ENCODE measurements around the gene ATF7IP2.
"Not testable (repeated sequence)": the region's sequence is repeated elsewhere in the genome, so short reads cannot be mapped to it uniquely, and the experiment has no call there.

ATF7IP2 gene, protein sequence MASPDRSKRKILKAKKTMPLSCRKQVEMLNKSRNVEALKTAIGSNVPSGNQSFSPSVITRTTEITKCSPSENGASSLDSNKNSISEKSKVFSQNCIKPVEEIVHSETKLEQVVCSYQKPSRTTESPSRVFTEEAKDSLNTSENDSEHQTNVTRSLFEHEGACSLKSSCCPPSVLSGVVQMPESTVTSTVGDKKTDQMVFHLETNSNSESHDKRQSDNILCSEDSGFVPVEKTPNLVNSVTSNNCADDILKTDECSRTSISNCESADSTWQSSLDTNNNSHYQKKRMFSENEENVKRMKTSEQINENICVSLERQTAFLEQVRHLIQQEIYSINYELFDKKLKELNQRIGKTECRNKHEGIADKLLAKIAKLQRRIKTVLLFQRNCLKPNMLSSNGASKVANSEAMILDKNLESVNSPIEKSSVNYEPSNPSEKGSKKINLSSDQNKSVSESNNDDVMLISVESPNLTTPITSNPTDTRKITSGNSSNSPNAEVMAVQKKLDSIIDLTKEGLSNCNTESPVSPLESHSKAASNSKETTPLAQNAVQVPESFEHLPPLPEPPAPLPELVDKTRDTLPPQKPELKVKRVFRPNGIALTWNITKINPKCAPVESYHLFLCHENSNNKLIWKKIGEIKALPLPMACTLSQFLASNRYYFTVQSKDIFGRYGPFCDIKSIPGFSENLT

GRCh38 chr16:10385725-10386516 lies at the start of gene ATF7IP2:
Gene ATF7IP2 (plus strand): TSS chr16:10386061. CDS start chr16:10430621, 44,560 bp downstream.
- DNase-seq (ENCODE audit: extremely low spot score): peak; percentile 92
- POLR2A ChIA-PET: interaction anchor here (1.0 to 1.5 kb wide), 3 partner anchors 9 to 18 kb away, joined by 3 to 4 read pairs (median 3); no protein-coding TSS in a partner anchor
- CTCF ChIA-PET: no interaction called here
- TF ChIP-seq L3MBTL2 (conservative IDR thresholded peaks at IDR 0.05): peak; percentile 68
- TF ChIP-seq ARNT (IDR thresholded peaks at IDR 0.05): no peak

DNA sequence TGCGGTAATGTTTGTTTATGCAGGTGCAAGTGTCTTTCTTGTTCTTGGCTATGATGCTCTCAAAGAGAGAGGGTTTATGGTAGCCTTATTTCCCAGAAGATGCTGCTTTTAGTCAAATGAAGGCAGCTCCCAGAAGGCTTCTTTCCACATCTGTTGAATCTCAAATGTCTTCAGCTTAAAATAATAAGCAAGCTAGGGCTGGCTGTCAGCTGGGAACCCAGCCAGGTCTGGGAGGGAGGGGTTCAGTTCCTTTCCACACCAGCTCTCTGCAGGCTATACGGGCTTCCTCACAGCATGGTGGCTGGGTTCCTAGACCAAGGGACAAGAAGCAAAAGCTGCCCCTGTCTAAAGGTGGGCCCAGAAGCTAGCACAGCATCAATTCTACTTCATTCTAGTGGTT lies 47.4 kb upstream of the ATF7IP2 start:
- POLR2A ChIA-PET: no interaction called here
- CTCF ChIA-PET: no interaction called here
- no peak for TF ChIP-seq NFRKB (IDR thresholded peaks at IDR 0.05)
- no peak for TF ChIP-seq HDGF (IDR thresholded peaks at IDR 0.05; ENCODE audit: borderline replicate concordance)
- no peak for TF ChIP-seq SUZ12 (IDR thresholded peaks at IDR 0.05)
- TF ChIP-seq TARDBP (IDR thresholded peaks at IDR 0.05): no peak
- TF ChIP-seq ARNT (IDR thresholded peaks at IDR 0.05): no peak
- no peak for TF ChIP-seq ELF4 (IDR thresholded peaks at IDR 0.05)
- no peak for DNase-seq (ENCODE audit: extremely low spot score)

- DNase-seq (ENCODE audit: extremely low spot score): no peak
- POLR2A ChIA-PET: no interaction called here
- TF ChIP-seq SUZ12 (IDR thresholded peaks at IDR 0.05) (no peak), ELF4 (IDR thresholded peaks at IDR 0.05) (no peak), NFRKB (IDR thresholded peaks at IDR 0.05) (no peak), FOXM1 (IDR thresholded peaks at IDR 0.05; ENCODE audit: borderline replicate concordance) (no peak), SP1 (IDR thresholded peaks at IDR 0.05) (no peak), HDGF (IDR thresholded peaks at IDR 0.05; ENCODE audit: borderline replicate concordance) (no peak), TARDBP (IDR thresholded peaks at IDR 0.05) (no peak), CTBP1 (IDR thresholded peaks at IDR 0.05; ENCODE audit: borderline replicate concordance) (no peak), BHLHE40 (IDR thresholded peaks at IDR 0.05; ENCODE audit: borderline replicate concordance) (no peak), FOXA1 (IDR thresholded peaks at IDR 0.05) (no peak), ZNF384 (IDR thresholded peaks at IDR 0.05) (no peak), FOXK2 (IDR thresholded peaks at IDR 0.05) (no peak), ARNT (IDR thresholded peaks at IDR 0.05) (no peak), L3MBTL2 (conservative IDR thresholded peaks at IDR 0.05) (no peak), LEF1 (IDR thresholded peaks at IDR 0.05; ENCODE audit: borderline replicate concordance) (no peak)
- TF ChIP-seq, protein P1, sequence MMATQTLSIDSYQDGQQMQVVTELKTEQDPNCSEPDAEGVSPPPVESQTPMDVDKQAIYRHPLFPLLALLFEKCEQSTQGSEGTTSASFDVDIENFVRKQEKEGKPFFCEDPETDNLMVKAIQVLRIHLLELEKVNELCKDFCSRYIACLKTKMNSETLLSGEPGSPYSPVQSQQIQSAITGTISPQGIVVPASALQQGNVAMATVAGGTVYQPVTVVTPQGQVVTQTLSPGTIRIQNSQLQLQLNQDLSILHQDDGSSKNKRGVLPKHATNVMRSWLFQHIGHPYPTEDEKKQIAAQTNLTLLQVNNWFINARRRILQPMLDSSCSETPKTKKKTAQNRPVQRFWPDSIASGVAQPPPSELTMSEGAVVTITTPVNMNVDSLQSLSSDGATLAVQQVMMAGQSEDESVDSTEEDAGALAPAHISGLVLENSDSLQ (IDR thresholded peaks at IDR 0.05): no peak
- CTCF ChIA-PET: no interaction called here
These were observed 45.8 kb upstream of the ATF7IP2 start for GRCh38 chr16:10339777-10340732.

GRCh38 chr16:10343124-10343760 lies 42.6 kb upstream of the ATF7IP2 start:
- POLR2A ChIA-PET: no interaction called here
- TF ChIP-seq BHLHE40 (IDR thresholded peaks at IDR 0.05; ENCODE audit: borderline replicate concordance): no peak
- DNase-seq (ENCODE audit: extremely low spot score): no peak
- CTCF ChIA-PET: no interaction called here

DNA sequence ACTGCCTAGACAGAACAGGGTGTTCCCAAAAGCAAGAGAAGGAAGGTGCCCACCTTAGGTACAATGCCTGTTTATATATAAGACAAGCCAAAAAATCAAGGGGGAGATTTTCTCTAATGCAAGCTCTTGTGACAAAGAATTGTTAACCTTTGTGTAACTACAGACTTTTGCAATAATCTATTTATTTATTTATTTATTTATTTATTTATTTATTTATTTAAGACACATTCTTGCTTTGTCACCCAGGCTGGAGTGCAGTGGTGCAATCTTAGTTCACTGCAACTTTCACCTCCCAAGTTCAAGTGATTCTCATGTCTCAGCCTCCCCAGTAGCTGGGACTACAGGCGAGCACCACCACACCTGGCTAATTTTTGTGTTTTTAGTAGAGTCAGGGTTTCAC lies 41.2 kb upstream of the ATF7IP2 start:
- DNase-seq (ENCODE audit: extremely low spot score); POLR2A ChIA-PET; CTCF ChIA-PET: not testable (repeated sequence)

GRCh38 chr16:10345629-10346028 lies 40.2 kb upstream of the ATF7IP2 start:
- ChIA-PET CTCF (no interaction called here), POLR2A (no interaction called here)
- TF ChIP-seq FOXA1 (IDR thresholded peaks at IDR 0.05): no peak
- no peak for TF ChIP-seq FOXM1 (IDR thresholded peaks at IDR 0.05; ENCODE audit: borderline replicate concordance)
- no peak for TF ChIP-seq ELF4 (IDR thresholded peaks at IDR 0.05)
- DNase-seq (ENCODE audit: extremely low spot score): no peak

DNA sequence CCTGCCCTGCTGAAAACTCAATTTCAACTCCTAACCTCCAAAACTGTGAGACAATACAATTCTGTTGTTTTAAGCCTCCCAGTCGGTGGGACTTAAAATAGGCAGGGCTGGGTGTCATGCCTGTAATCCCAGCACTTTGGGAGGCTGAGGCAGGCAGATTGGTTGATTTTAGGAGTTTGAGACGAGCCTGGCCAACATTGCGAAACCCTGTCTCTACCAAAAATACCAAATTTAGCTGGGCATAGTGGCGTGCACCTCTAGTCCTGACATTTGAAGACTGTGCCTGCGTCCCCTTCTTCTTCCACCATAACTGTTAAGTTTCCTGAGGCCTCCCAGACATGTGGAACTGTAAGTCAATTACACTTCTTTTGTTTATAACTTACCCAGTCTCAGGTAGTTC lies 36.0 kb upstream of the ATF7IP2 start:
- no peak for DNase-seq (ENCODE audit: extremely low spot score)
- ChIA-PET POLR2A (no interaction called here), CTCF (no interaction called here)
- no peak for TF ChIP-seq SUZ12 (IDR thresholded peaks at IDR 0.05)
- TF ChIP-seq L3MBTL2 (conservative IDR thresholded peaks at IDR 0.05): no peak
- no peak for TF ChIP-seq NFRKB (IDR thresholded peaks at IDR 0.05)
- TF ChIP-seq, protein P1 (IDR thresholded peaks at IDR 0.05): no peak
- TF ChIP-seq ZNF384 (IDR thresholded peaks at IDR 0.05): no peak
- no peak for TF ChIP-seq LEF1 (IDR thresholded peaks at IDR 0.05; ENCODE audit: borderline replicate concordance)
- no peak for TF ChIP-seq BHLHE40 (IDR thresholded peaks at IDR 0.05; ENCODE audit: borderline replicate concordance)
- no peak for TF ChIP-seq FOXA1 (IDR thresholded peaks at IDR 0.05)
- no peak for TF ChIP-seq ARNT (IDR thresholded peaks at IDR 0.05)
- no peak for TF ChIP-seq HDGF (IDR thresholded peaks at IDR 0.05; ENCODE audit: borderline replicate concordance)
- TF ChIP-seq CTBP1 (IDR thresholded peaks at IDR 0.05; ENCODE audit: borderline replicate concordance): no peak
- TF ChIP-seq ELF4 (IDR thresholded peaks at IDR 0.05): no peak

Data from HEK293T (cell line).